RCC 7860 (cell line): ENCODE measurements around the gene RNASE8.
"Not testable (repeated sequence)": the region's sequence is repeated elsewhere in the genome, so short reads cannot be mapped to it uniquely, and the experiment has no call there.

ENCODE experiments used
- DNase-seq: peaks from one replicate; pipeline ENCODE4 v3.0.0-alpha.2; 2015; ENCODE audit warnings: low spot score
- FAIRE-seq: peaks from 2 replicates; lab custom pipeline; 2012; peaks lifted over from hg19 to GRCh38; lab: Jason Lieb, UNC

Gene RNASE8

GRCh38 chr14:21057803-21058675 is at the start of gene RNASE8:
RNASE8 (plus strand) TSS chr14:21057822; CDS start chr14:21057893, 71 bp downstream.
- DNase-seq, result peak; percentile 24
- no peak for FAIRE-seq

GRCh38 chr14:21009721-21010120 is 47.9 kb upstream of the RNASE8 start:
- not testable (repeated sequence) for FAIRE-seq, DNase-seq

GRCh38 chr14:21011136-21011535 is 46.5 kb upstream of the RNASE8 start:
- no peak for DNase-seq
- no peak for FAIRE-seq

GRCh38 chr14:21014761-21015190 is 42.8 kb upstream of the RNASE8 start:
- DNase-seq (peak; percentile 45), FAIRE-seq (no peak)

GRCh38 chr14:21015312-21015711 is 42.3 kb upstream of the RNASE8 start:
- DNase-seq, result no peak
- no peak for FAIRE-seq

GRCh38 chr14:21016413-21017190 is 41.0 kb upstream of the RNASE8 start:
- DNase-seq, result no peak
- FAIRE-seq, result no peak

- FAIRE-seq (no peak), DNase-seq (no peak)
These were observed 39.9 kb upstream of the RNASE8 start for GRCh38 chr14:21017528-21018245.

- DNase-seq (no peak), FAIRE-seq (no peak)
These were observed 39.3 kb upstream of the RNASE8 start for GRCh38 chr14:21018286-21018685.

GRCh38 chr14:21018781-21019180 is 38.8 kb upstream of the RNASE8 start:
- no peak for FAIRE-seq
- DNase-seq, result no peak

GRCh38 chr14:21019366-21019765 is 38.3 kb upstream of the RNASE8 start:
- no peak for FAIRE-seq
- no peak for DNase-seq

- no peak for FAIRE-seq
- no peak for DNase-seq
These were observed 36.6 kb upstream of the RNASE8 start for GRCh38 chr14:21020977-21021545.

GRCh38 chr14:21022686-21023085 is 34.9 kb upstream of the RNASE8 start:
- FAIRE-seq (no peak), DNase-seq (no peak)

GRCh38 chr14:21023174-21023573 is 34.4 kb upstream of the RNASE8 start:
- DNase-seq (no peak), FAIRE-seq (no peak)

- FAIRE-seq, result no peak
- DNase-seq, result no peak
These were observed 33.6 kb upstream of the RNASE8 start for GRCh38 chr14:21023817-21024584.

- FAIRE-seq (no peak), DNase-seq (no peak)
These were observed 32.8 kb upstream of the RNASE8 start, which contains the start of gene NDRG2 for GRCh38 chr14:21024585-21025370. NDRG2 (minus strand) TSS chr14:21025061; CDS start chr14:21023315, 1,746 bp downstream.

- DNase-seq, result no peak
- FAIRE-seq, result no peak
These were observed 32.0 kb upstream of the RNASE8 start for GRCh38 chr14:21025371-21026273.

- no peak for FAIRE-seq
- DNase-seq, result no peak
These were observed 31.2 kb upstream of the RNASE8 start for GRCh38 chr14:21026274-21026987.

GRCh38 chr14:21026988-21027315 is 30.7 kb upstream of the RNASE8 start:
- FAIRE-seq (no peak), DNase-seq (no peak)
